HG03064 (cell line): Measurements from ENCODE around the gene CCDC61.

Experiments used
- ATAC-seq: cut with Tn5 transposase; IDR thresholded peaks from one replicate; pipeline ENCODE4 v1.9.1; 2021; ENCODE audit warnings: low read depth; ENCODE audit not compliant: unreplicated experiment

CCDC61 gene

GRCh38 chr19:46014941-46015686 lies 19.8 kb downstream of the CCDC61 start:
- no peak for ATAC-seq

- ATAC-seq = no peak
Observed at GRCh38 chr19:46015687-46016425, 20.6 kb downstream of the CCDC61 start.

GRCh38 chr19:46016426-46017094 lies 21.3 kb downstream of the CCDC61 start:
- no peak for ATAC-seq

- ATAC-seq = no peak
Observed at GRCh38 chr19:46017095-46017429, 21.8 kb downstream of the CCDC61 start.

GRCh38 chr19:46017874-46018675 lies 22.8 kb downstream of the CCDC61 start:
- no peak for ATAC-seq

- ATAC-seq = no peak
Observed at GRCh38 chr19:46018729-46019251, 23.5 kb downstream of the CCDC61 start.

GRCh38 chr19:46019270-46019669 lies 24.0 kb downstream of the CCDC61 start:
- ATAC-seq = no peak

- no peak for ATAC-seq
Observed at GRCh38 chr19:46020819-46021125, 25.5 kb downstream of the CCDC61 start.

- no peak for ATAC-seq
Observed at GRCh38 chr19:46021531-46022041, 26.3 kb downstream of the CCDC61 start.

- no peak for ATAC-seq
Observed at GRCh38 chr19:46022061-46022430, 26.8 kb downstream of the CCDC61 start.

- no peak for ATAC-seq
Observed at GRCh38 chr19:46022431-46023310, 27.4 kb downstream of the CCDC61 start, which contains the start of gene PGLYRP1. TSS of gene PGLYRP1 (minus strand) at chr19:46023053. CDS start at chr19:46023021, 32 bp downstream.

- no peak for ATAC-seq
Observed at GRCh38 chr19:46023311-46023779, 28.1 kb downstream of the CCDC61 start.

- ATAC-seq = no peak
Observed at GRCh38 chr19:46025835-46026234, 30.6 kb downstream of the CCDC61 start.

- no peak for ATAC-seq
Observed at GRCh38 chr19:46030812-46031550, 35.7 kb downstream of the CCDC61 start.

- no peak for ATAC-seq
Observed at GRCh38 chr19:46031781-46032596, 36.7 kb downstream of the CCDC61 start.

- ATAC-seq = no peak
Observed at GRCh38 chr19:46032597-46033025, 37.3 kb downstream of the CCDC61 start.

- ATAC-seq = no peak
Observed at GRCh38 chr19:46033401-46033800, 38.1 kb downstream of the CCDC61 start.

GRCh38 chr19:46035546-46035945 lies 40.3 kb downstream of the CCDC61 start:
- no peak for ATAC-seq
